ENCODE data around the gene SERPINH1.

GRCh38 chr11:75547617-75548058 lies 14.4 kb upstream of the SERPINH1 start:
- no peak for TF ChIP-seq POLR2AphosphoS5 (IDR thresholded peaks at IDR 0.05)
- TF ChIP-seq CTCF (IDR thresholded peaks at IDR 0.05) = peak in 5 of 7 experiments; percentile 72 to 87 (median 77)

Data from stomach (tissue), 4 donors.